Measurements from ENCODE around the gene ARID5A.

Gene ARID5A

DNA sequence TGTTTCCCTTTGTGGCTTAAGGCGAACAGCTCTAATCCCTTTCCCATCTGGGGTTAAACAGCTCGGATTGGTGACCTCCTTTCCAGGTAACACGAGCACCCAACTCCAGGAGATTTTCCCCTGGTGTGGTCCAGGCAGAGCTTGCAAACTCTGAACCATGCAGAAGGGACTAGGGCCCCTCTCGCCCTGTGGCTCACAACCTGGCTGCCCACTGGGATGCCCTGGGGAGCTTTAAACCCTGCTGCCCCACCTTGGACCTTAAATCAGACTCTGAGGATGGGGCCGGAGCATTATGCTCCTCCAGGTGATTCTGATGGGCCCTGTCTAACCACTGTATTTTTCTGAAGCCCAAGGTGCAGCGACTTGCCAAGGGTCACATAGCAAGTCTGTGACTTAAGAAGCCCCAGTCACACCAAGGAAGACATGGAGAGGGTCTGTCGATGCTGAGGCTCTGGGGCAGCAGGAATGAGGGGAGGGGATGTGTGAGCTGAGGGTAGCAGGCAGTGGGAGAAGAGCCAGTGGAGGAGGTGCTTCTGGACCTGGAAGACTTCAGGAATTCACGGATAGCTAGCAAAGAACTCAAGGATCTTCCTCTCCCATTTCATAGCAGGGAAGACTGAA, 5.9 kb downstream of the ARID5A start:
- no peak for DNase-seq (ENCODE audit: low read depth)

DNA sequence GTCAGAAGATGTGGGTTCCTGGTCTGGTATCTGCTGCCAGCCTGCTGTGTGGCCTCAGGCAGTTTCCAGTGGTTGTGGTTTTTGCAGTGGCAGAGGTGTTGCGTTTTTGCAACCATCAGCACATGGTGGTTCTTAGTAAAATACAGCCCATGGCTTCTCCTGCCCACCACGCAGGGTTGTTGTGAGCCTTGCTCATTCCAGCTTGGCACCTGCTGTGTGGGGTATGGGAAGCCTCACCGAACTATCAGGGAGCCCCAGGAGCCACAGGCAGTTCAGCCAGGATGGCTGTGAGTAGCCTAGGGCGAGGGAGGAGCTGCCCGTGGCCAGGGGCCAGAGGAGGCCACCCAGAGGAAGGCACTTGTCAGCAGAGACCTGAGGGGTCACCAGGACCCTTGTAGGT, 9.8 kb downstream of the ARID5A start:
- no peak overlapping the region for H3K4me3 ChIP-seq (ENCODE audit: low read length)
- TF ChIP-seq, protein P1, sequence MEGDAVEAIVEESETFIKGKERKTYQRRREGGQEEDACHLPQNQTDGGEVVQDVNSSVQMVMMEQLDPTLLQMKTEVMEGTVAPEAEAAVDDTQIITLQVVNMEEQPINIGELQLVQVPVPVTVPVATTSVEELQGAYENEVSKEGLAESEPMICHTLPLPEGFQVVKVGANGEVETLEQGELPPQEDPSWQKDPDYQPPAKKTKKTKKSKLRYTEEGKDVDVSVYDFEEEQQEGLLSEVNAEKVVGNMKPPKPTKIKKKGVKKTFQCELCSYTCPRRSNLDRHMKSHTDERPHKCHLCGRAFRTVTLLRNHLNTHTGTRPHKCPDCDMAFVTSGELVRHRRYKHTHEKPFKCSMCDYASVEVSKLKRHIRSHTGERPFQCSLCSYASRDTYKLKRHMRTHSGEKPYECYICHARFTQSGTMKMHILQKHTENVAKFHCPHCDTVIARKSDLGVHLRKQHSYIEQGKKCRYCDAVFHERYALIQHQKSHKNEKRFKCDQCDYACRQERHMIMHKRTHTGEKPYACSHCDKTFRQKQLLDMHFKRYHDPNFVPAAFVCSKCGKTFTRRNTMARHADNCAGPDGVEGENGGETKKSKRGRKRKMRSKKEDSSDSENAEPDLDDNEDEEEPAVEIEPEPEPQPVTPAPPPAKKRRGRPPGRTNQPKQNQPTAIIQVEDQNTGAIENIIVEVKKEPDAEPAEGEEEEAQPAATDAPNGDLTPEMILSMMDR (conservative IDR thresholded peaks at IDR 0.05; ENCODE audit: low read depth, low read length), result no peak
- DNase-seq (ENCODE audit: low read depth), result no peak

More for the DNA sequence above, 5.9 kb downstream of the ARID5A start:
- H3K4me3 ChIP-seq (ENCODE audit: low read length), result no peak overlapping the region
- TF ChIP-seq, protein P1 (conservative IDR thresholded peaks at IDR 0.05; ENCODE audit: low read depth, low read length), result no peak

GRCh38 chr2:96546797-96547196, 10.2 kb downstream of the ARID5A start:
- TF ChIP-seq, protein P1 (conservative IDR thresholded peaks at IDR 0.05; ENCODE audit: low read depth, low read length), result no peak
- H3K4me3 ChIP-seq (ENCODE audit: low read length), result no peak overlapping the region
- no peak for DNase-seq (ENCODE audit: low read depth)

DNA sequence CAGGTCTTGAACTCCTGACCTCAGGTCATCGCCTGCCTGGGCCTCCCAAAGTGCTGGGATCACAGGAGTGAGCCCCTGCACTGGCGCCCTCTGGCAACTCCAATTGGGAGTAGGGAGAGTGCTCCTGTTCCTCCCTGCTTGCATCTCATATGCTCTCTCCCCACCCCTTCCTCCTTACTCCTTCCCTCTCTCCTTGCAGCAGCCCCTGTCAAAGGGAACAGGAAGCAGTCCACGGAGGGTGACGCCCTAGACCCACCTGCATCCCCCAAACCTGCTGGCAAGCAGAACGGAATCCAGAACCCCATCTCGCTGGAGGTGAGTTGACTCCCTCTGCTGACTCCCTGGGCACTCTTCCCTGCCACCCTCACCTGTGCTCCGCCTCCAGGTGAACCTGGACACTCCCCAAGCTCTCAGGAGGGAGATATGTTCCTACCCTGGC, 10.7 kb downstream of the ARID5A start:
- TF ChIP-seq, protein P1 (conservative IDR thresholded peaks at IDR 0.05; ENCODE audit: low read depth, low read length), result no peak
- no peak for DNase-seq (ENCODE audit: low read depth)
- no peak overlapping the region for H3K4me3 ChIP-seq (ENCODE audit: low read length)

- no peak overlapping the region for H3K4me3 ChIP-seq (ENCODE audit: low read length)
- TF ChIP-seq, protein P1 (conservative IDR thresholded peaks at IDR 0.05; ENCODE audit: low read depth, low read length), result no peak
- DNase-seq (ENCODE audit: low read depth), result no peak
Measured at GRCh38 chr2:96547731-96548171, 11.2 kb downstream of the ARID5A start.

GRCh38 chr2:96548558-96549465, 12.3 kb downstream of the ARID5A start:
- H3K4me3 ChIP-seq (ENCODE audit: low read length), result no peak overlapping the region
- DNase-seq (ENCODE audit: low read depth), result no peak
- TF ChIP-seq, protein P1 (conservative IDR thresholded peaks at IDR 0.05; ENCODE audit: low read depth, low read length), result no peak
